DMS153 (cell line): ENCODE data around the gene VWA2.

Source experiments
- DNase-seq: peaks from one replicate; lab custom pipeline; 2025; lab: John Stamatoyannopoulos, UW

VWA2 gene

DNA sequence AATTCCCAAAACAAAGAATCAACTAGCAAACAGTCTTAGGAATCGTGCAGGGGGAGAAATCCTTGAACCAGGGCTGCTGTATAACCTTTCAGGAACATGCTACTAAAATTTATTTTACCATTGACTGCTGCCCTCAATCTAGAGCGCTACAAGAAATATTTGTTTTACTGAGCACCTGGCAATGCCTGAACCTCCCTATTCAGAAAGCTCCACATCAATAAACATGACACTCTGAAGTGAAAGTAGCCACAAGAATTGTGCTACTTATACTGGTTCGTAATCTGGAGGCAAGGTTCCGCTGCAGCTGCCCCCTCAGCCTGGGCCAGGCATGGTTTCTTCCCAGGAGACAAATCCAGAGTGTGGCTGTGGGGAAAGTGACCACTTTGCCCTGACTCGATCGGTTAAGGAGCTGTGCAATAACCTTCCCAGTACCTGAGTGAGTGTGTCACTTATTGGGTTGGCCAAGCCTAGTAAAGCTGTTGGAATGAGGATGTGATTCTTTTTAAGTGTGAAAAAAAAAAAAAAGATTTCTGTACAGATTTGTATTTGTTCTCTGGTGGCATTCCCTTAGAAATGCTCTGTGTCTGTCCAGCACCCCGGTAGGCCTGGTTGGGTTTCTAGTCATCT is 7.7 kb downstream of the VWA2 start:
- DNase-seq, result peak; percentile 18

GRCh38 chr10:114250236-114250635 is 11.2 kb downstream of the VWA2 start:
- DNase-seq, result no peak

- DNase-seq, result no peak
These were observed 11.7 kb downstream of the VWA2 start for GRCh38 chr10:114250716-114251115.

- DNase-seq, result no peak
These were observed 13.0 kb downstream of the VWA2 start for GRCh38 chr10:114252092-114252491.

DNA sequence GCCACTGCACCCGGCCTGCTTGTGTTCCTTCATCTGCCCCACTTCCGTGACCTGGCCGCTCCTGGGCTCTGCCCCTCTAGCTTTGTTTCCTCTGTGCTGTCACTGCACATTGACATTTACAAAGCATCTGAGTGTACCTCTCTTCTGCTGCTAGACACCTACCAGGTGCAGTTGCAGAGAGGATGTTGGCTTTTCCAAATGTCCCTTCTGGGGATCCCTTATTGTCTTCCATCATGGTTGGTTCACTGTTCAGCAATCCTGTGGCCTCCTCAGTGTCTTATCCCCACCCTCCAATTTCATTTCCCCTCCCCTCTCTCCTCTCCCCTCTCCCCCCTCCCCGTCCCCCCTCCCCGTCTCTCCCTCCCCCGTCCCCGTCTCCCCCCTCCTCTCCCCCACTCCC is 13.8 kb downstream of the VWA2 start:
- DNase-seq, result peak; percentile 4

DNA sequence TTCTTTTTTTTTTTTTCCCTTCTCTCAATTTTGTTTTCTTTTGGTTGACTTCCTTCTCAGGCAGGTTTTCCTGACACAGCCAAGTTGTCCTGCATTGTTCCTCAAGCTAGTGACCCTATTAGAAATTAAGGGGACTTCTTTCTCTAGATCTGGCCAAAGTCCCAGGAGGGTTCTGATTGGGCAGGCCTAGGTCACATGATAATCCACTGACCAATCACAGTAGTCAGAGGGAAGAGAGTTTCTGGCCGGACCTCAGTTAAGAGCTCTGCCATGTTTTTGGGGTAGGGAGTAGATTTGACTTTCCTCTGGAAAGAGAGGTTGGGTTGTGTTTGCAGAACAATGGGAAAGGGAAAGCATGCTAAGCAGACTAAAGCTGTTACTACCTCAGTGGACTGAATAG is 16.2 kb downstream of the VWA2 start:
- DNase-seq, result no peak

DNA sequence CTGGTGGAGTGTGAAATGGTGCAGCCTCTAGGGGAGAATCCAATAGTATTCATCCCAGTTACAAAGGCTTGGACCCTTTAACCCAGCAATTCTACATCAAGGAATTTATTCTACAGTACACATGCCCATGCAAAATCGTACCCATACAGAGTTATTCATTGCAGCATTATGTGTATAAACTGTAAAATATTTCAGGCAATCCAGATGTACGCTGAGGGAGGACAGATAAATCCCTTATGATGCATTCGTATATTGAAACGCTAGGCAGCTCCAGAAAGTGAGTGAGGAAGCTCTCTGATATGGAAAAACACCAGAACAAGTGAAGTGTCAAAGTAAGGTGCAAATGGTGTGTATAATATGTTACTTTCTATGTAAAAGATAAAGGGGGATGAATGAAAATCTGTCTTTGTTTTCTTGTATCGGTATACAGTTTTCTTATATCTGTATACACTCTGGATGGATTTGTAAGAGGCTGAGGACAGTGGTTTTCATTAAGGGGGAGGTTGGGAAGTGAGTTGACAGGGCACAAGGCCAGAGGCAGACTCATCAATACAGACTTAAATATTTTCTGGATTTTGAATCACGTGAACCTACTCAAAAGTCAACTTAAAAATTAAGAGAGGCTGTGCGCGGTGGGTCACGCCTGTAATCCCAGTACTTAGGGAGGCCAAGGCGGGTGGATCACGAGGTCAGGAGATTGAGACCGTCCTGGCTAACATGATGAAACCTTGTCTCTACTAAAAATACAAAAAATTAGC is 17.1 kb downstream of the VWA2 start:
- DNase-seq, result no peak

- no peak for DNase-seq
These were observed 17.8 kb downstream of the VWA2 start for GRCh38 chr10:114256822-114257221.

DNA sequence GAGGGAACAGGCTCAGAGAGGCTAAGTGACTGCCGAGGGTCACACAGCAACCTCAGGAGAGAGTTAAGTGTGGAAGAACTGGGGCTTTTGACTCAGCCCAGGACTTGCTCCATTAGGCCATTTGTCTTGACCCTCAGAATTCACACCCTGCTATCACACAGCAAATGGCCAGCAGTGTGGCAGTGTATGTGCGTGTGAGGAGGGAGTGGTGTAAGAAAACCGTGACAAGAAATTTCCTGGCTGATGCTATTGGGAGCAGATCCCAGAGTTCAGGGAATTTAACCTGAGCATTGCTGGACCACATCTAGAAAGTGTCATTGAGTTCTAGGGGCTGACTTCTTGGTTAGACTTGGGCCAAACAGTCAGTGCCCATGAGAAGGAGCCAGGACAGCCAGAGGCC is 18.4 kb downstream of the VWA2 start:
- DNase-seq, result no peak

DNA sequence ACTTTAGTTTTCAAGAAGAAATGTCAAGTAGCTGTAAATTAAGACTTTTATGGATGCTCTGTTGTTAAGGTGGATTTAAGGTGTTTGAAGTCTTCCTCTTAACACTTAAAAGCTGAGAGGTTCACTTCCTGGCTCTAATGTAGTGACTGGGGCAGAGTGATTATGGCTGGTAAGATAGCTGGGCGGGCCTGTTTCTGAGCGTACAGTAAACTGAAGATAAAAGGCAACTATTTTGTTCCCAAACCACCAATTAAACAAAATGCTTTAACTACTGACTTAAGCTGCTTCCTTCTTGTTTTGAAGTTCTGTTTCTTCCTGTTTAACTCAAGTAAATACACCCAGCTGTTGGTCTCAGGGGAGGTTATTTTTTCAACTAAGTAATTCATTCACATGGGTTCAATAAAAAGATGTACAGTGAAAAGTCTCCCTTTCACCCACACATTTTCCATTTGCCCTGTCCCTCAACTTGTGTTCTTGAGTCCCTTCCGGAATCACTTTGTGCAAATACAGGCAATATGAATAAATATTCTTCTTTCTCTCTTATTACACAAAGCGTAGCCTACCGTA is 19.3 kb downstream of the VWA2 start:
- DNase-seq, result no peak

DNA sequence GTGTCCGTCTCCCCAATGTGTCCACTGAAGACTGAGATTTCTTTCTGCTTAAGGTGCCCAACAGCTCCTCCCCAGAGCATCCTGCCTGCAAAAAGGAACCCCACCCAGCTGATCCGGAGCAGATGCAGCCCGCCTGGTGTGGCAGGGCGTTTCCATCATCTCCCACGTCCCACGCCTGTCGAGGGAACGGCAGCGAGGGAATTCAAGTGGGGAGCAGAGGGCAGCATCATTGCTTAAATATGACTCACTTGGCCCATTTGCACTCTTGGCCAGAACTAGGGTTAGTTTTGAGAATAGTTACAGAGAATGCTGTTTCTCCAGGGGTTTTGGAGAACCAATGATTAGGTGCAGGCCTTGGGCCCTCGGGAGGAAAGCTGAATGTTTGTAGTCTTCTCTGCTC is 20.8 kb downstream of the VWA2 start:
- DNase-seq, result no peak

DNA sequence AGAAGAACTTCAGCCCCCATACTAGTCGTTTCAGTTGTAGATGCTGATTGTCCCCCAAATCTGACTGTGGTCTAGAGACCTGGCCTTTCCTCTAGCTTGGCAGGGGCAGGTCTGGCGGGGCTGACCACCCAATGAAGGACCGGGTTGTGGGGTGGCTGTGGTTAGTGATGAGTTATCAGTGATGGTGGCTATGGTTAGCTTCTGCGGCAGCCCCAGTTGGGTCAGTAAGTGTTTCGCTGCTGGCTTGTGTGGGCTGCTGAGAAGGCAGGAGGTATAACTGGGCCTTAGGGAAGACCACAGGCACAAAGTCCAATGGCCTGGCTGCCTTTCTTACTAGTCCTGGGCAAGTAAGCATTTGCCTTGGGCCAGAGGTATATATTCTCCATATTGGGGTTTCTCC is 21.3 kb downstream of the VWA2 start:
- DNase-seq, result no peak

GRCh38 chr10:114261076-114261475 is 22.0 kb downstream of the VWA2 start:
- no peak for DNase-seq

DNA sequence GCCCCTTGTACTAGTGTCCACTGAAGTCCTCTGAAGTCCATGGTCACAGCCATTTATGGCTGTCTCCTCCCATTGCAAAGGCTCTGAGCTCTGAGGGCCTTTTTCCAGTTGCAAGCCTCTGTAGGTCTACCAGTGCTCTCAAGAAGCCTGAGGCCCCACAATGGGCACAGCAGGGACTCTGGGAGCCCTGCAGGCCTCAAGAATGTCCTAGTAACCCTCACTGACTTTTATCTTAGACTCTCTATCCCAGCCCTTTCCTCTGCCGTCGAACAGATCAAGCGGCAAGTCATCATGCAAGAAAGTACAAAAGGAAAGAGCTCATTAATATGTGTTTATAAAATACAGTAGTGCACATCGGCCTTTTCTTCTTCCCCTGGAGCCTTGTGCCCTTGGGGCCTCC is 23.4 kb downstream of the VWA2 start:
- DNase-seq, result no peak

DNA sequence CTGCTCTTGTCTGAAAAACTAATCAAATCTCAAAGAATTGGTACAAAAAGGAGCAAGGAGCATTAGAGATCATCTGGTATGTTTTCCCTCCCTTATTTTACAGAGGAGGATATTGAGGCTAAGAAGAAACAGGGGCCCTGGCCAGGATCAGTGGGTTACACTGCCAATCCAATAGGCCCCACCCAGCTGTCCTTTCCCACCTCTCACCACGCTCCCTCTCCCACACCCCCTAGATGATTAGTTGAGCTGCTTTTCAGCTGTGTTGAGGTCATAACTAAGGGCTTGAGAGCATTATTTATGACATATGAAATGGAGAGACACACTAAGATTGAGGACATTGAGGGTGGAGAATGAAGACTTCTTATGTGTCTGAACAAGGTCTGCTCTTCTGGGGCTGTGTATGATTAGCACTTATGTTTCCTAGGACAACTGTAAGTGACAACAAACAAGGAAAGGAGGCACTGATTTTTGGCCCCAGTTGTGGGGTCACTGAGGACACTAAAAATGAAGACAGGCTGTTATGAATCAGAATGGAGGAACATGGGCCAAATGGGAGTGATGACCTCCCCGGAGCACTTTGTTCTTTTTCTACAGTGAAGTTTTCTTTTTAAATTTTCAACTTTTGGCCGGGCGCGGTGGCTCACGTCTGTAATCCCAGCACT is 26.5 kb downstream of the VWA2 start:
- DNase-seq, result no peak

GRCh38 chr10:114266521-114266920 is 27.5 kb downstream of the VWA2 start:
- peak; percentile 71 for DNase-seq

DNA sequence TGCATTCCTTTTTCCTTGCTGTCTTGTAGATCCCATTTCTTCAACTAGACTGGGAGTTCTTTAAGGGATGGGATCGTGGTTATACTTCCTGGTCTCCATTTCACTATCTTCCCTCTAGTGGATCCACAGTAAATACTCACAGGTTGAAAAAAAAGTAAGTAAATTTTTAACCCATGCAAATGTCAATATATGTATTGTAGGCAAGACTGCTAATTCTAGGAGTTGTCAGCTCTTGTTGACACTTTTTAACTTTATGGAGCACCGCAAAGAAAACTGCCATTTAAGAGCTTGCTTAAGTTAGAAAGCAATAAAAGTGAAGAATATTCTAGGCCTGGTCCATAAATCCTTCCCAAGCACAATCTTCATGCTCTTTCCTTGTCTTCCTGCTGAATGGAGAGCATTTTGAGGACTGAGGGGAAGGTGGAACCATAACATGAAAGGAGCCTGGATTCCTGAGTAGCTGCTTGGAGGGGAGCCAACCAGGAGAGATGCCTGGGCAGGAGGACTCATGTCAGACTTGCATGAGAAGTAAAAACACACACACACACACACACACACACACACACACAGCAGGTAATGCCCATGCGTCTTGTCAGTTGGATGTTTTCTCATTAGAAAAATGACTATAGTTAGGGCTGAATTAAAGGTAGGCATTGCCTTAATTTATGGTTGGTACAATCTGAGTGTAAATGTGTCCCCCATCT is 32.2 kb downstream of the VWA2 start:
- no peak for DNase-seq

DNA sequence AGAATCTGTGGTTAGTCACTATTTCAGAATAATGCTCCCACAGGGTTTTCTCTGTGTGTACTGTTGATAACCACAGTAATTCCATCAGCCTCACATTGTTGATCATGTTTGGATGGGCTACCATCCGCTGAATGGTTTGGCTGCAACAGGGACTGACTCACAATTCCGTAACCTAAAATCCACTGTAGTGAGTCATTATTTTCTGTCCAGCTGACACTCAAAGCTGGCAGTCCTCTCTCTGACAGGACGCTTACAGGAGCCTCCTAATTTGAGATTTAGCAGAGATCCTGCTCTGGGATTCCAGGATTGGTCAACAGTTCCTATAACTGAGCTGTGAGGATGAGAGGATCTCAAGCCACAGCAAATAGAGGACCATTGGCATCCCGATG is 32.7 kb downstream of the VWA2 start:
- DNase-seq, result no peak

GRCh38 chr10:114272696-114273095 is 33.6 kb downstream of the VWA2 start:
- no peak for DNase-seq

DNA sequence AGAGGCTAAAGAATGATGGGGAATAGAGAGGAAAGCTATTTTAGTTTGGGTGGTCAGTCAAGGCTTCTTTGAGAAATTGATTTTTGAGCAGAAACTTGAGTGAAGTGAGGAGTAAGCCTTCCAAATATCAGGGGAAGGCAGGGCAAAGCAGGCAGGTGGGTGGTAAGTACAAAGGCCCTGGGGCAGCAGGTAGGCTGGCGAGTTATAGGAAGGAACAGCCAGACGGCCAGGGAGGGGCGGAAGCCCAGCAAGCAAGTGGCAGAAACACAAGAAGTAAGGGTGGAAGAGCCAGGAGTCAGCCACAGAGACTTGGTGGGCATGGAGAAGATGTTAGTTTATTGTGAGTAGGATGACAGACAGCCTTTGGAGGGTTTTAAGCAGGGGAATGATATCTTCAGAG is 34.9 kb downstream of the VWA2 start:
- no peak for DNase-seq

- DNase-seq, result no peak
These were observed 35.8 kb downstream of the VWA2 start for GRCh38 chr10:114274616-114275453.

- DNase-seq, result no peak
These were observed 37.0 kb downstream of the VWA2 start for GRCh38 chr10:114276066-114276465.
